Renal cortical epithelial cell (primary cell): Measurements from ENCODE around the gene GRM7. TPM values are rescaled to one million over a fixed set of nuclear protein-coding genes. Genes with fewer than 3 reads are reported as not detected.

ENCODE experiments used
- DNase-seq: peaks from one replicate; pipeline ENCODE4 v3.0.0-alpha.2; 2011; ENCODE audit warnings: low read depth
- total RNA-seq: library from RNA; depleted of rRNA; stranded (reverse); fragments of >200 nt; gene quantifications from 2 replicates; pipeline ENCODE4 v1.2.3, GENCODE V29; 2014

The GRM7 gene
- total RNA-seq, 1 donor from 2014 or later, result not detected

GRCh38 chr3:7576506-7576905 lies 715.6 kb downstream of the GRM7 start:
- no peak for DNase-seq

GRCh38 chr3:7577513-7577912 lies 716.6 kb downstream of the GRM7 start:
- DNase-seq, result no peak

- no peak for DNase-seq
Observed at GRCh38 chr3:7581831-7582230, 720.9 kb downstream of the GRM7 start.

- no peak for DNase-seq
Observed at GRCh38 chr3:7585052-7585451, 724.1 kb downstream of the GRM7 start.

- no peak for DNase-seq
Observed at GRCh38 chr3:7588236-7588635, 727.3 kb downstream of the GRM7 start.

DNA sequence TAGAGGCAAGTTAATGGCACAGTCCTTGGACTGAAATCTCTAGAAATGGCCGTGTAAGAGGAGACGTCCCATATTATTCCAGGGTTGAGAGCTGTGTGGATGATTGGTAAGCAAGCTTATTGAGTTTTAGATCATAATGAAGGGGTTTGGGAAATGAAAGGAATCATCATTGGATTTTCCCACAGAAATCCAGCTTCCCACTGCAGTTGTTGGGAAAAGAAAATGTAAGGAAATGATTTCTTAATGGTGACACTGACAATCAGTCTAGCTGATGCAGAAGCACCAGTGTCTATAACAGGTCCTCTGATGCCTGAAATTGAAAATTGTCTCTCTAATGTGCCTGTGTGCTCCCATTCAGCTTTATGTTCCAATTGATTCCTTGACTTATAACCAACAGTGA lies 728.6 kb downstream of the GRM7 start:
- no peak for DNase-seq

- DNase-seq, result no peak
Observed at GRCh38 chr3:7602297-7602696, 741.4 kb downstream of the GRM7 start.

GRCh38 chr3:7607083-7607482 lies 746.2 kb downstream of the GRM7 start:
- no peak for DNase-seq

- DNase-seq, result no peak
Observed at GRCh38 chr3:7607676-7608075, 746.8 kb downstream of the GRM7 start.

DNA sequence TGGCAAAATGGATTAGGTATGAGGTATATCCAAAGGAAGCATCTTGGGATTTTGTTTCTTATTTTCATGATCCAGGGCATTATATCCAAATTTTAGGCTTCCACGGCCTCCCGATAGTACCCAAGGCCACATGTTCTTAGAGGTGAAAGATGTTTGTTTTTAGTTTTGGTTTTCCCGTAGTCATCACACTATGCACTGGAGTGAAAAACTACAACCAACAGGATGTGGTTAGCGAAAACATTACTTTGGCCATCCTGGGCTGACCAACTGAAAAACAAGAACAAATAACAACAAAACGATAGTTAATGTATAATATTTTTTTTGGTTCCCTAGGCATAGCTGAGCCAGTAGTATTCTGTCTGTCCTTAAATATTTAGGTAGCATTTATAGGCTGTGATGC lies 749.7 kb downstream of the GRM7 start:
- no peak for DNase-seq

- DNase-seq, result no peak
Observed at GRCh38 chr3:7615043-7615442, 754.1 kb downstream of the GRM7 start.

GRCh38 chr3:7618606-7619005 lies 757.7 kb downstream of the GRM7 start:
- DNase-seq, result no peak

GRCh38 chr3:7620401-7620800 lies 759.5 kb downstream of the GRM7 start:
- DNase-seq, result no peak

GRCh38 chr3:7621046-7621630 lies 760.2 kb downstream of the GRM7 start:
- no peak for DNase-seq

DNA sequence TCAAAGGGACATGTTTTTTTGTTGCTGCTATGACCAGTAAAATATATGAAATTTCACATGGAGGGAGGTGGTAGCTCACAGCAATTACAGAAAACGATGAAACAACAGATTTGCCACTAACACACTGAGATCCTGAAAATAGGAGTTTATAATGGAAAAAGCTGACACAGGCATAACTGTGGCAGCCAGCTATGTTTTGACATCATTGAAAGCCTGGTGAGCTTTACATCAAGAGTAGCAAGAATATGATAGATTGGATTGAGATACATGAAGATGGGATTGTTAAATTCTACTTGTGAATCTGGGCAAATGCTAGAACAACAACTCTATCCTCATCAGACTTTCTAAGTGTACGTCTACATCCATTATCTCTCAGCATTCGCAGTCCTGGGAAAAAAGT lies 760.7 kb downstream of the GRM7 start:
- no peak for DNase-seq

GRCh38 chr3:7625021-7625420 lies 764.1 kb downstream of the GRM7 start:
- peak; percentile 18 for DNase-seq

DNA sequence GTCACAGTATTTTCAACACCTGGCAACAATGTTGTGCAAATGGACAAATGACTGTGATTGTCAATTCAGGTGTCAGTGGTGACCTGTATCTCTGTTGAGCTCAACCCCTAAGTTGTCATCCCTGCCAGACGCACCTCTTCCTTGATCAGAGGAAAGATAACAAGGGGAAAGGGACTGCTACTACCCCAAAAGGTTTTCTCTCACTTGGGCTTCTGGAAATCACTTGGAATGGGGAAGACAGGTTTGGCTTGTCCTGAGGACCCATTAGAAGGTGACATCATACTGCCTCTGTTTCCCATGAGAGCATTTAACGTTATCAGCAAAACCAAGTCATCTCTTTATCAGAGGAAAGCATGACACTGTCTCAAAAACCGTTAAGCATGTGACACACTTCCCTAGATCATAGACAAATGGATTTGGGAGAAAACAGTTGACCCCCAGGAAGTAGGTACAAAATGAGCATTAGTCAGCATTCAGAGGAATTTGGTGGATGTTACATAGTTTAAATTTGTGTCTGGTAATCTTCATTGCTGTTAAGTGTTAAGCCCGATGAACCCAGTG lies 769.5 kb downstream of the GRM7 start:
- DNase-seq, result no peak

DNA sequence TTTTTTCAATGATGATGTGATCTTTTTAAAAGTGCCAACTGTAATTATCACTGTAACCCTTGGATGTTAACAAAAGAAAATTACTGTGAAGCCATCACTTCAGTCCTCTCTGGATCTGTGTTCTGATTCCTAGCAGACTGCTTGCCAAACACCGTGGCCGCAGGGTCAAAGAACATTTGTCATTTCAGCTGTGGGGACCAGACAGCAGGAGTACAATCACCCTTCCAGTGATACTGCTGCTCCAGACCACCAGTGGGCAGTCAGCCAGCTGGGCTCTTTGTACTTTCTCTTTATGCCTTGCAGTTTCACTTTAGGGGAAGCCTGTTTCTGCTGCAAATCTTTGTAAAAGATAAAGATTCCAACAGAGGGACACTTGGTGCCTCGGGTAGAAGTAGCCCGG lies 770.0 kb downstream of the GRM7 start:
- peak; percentile 40 for DNase-seq

GRCh38 chr3:7632305-7632704 lies 771.4 kb downstream of the GRM7 start:
- no peak for DNase-seq

GRCh38 chr3:7637694-7638093 lies 776.8 kb downstream of the GRM7 start:
- DNase-seq, result no peak

- no peak for DNase-seq
Observed at GRCh38 chr3:7638103-7638502, 777.2 kb downstream of the GRM7 start.

DNA sequence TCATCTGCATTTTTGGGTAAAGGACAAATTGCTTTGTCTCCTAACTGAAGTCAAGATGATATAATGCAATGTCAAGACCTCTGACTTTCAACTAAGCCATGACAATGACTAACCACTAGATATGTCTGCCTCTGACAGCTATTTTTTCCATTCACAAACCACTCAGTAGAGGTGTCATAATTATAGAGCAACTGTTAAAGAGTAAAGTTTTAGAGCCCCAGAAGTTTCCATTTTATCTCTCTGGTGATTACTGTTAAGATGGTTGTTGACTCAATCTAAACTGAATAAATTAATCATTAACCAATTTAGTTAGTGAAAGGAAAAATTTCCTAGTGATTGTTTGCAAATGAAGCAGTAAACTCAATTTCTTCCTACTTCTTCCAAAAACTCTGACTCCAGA lies 779.9 kb downstream of the GRM7 start:
- peak; percentile 85 for DNase-seq

- no peak for DNase-seq
Observed at GRCh38 chr3:7646851-7647250, 785.9 kb downstream of the GRM7 start.

- peak; percentile 37 for DNase-seq
Observed at GRCh38 chr3:7650466-7650865, 789.6 kb downstream of the GRM7 start.
